ENCODE results near the gene CARD10. TPM values are rescaled to one million over a fixed set of nuclear protein-coding genes. Genes with fewer than 3 reads are reported as not detected.

Gene CARD10
- polyA plus RNA-seq, 1 donor (not counting 4 experiments of a cell fraction or from before 2014, with no cell fraction given): 32.2 TPM

DNA sequence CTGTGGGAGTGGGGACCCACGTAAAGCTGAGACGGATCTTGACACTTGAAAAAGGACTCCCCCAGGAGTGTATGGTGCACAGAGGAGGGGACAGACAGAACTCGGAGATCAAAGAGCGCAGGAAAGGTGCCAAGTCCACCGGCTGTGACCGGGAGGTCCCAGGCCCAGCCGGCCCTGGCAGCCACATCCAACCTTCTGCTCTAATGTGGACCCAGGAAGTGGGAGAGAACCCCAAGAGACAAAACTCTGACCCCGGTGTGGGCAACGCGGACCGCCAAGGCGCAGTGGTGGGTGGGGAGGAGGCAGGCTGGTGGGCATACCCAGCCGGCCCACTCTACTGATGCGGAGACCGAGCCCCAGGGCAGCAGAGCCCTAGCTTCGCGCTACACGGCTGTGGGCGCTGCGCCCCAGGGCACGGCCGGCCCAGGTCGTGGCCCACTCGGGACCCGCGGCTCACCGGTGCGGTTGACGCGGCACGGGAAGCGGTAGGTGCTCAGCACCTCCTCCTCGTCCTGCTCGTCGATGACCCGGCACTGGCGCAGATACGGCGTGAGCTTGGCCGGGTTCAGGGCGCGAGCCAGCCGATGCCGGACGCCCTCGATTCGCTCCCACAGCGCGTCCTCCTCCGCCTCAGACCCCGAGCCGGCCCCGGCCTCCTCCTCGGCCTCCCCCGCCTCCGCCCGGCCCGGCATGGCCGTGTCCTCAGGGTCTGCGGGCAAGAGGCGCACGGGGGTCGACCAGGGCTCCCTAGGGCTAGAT is 527 bp downstream of the CARD10 start:
- Histone ChIP-seq H3K9me1 (ENCODE audit: control insufficient read depth, extremely low read depth, insufficient read depth, low read length) (peaks cover 2% of the 10 kb centered on the region), H3K9me3 (ENCODE audit: control insufficient read depth, low read depth, low read length) (no peaks in the 10 kb centered on the region), H3K27me3 (ENCODE audit: control insufficient read depth, extremely low read depth, insufficient read depth, low read length) (no peaks in the 10 kb centered on the region), H3K9ac (ENCODE audit: control insufficient read depth, extremely low read depth, insufficient read depth, low read length) (peak overlapping the region; percentile 97), H2AFZ (ENCODE audit: control insufficient read depth, low read length) (no peak overlapping the region), H3K4me1 (ENCODE audit: control insufficient read depth, extremely low read depth, insufficient read depth, low read length) (peaks cover 25% of the 10 kb centered on the region), H3K79me2 (ENCODE audit: control insufficient read depth, insufficient read depth, low read length) (peaks cover 50% of the 10 kb centered on the region), H3K4me2 (ENCODE audit: control insufficient read depth, extremely low read depth, insufficient read depth, low read depth, low read length) (peak overlapping the region; percentile 91), H3K27ac (ENCODE audit: control insufficient read depth, insufficient read depth, low read length) (peak overlapping the region; percentile 96), H3K36me3 (ENCODE audit: control insufficient read depth in 2 of 2, extremely low read depth in 1 of 2, insufficient read depth in 2 of 2, low read length in 2 of 2) (peaks cover 15 to 30% of the 10 kb centered on the region in 2 experiments), H4K20me1 (ENCODE audit: control insufficient read depth, extremely low read depth, insufficient read depth, low read length) (no peaks in the 10 kb centered on the region), H3K4me3 (ENCODE audit: control insufficient read depth in 2 of 3, extremely low read depth in 1 of 3, insufficient read depth in 2 of 3, low read depth in 1 of 3, low read length in 3 of 3) (peak overlapping the region; percentile 94 to 100 (median 98))
- DNase-seq (ENCODE audit: low read depth, low spot score): no peak
- no peak for FAIRE-seq
- dilution Hi-C loops (cut with MboI; ENCODE audit: extremely low pct_ligation_motif_present, low sequenced_read_pairs): no loop called here
- TF ChIP-seq, protein P1, sequence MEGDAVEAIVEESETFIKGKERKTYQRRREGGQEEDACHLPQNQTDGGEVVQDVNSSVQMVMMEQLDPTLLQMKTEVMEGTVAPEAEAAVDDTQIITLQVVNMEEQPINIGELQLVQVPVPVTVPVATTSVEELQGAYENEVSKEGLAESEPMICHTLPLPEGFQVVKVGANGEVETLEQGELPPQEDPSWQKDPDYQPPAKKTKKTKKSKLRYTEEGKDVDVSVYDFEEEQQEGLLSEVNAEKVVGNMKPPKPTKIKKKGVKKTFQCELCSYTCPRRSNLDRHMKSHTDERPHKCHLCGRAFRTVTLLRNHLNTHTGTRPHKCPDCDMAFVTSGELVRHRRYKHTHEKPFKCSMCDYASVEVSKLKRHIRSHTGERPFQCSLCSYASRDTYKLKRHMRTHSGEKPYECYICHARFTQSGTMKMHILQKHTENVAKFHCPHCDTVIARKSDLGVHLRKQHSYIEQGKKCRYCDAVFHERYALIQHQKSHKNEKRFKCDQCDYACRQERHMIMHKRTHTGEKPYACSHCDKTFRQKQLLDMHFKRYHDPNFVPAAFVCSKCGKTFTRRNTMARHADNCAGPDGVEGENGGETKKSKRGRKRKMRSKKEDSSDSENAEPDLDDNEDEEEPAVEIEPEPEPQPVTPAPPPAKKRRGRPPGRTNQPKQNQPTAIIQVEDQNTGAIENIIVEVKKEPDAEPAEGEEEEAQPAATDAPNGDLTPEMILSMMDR (optimal IDR thresholded peaks at IDR 0.05 in 1 of 3, IDR thresholded peaks at IDR 0.05 in 1 of 3, conservative IDR thresholded peaks at IDR 0.05 in 1 of 3; ENCODE audit: extremely low read depth in 1 of 3, insufficient read depth in 2 of 3, low read length in 3 of 3): no peak
- no peak for TF ChIP-seq EZH2 (IDR thresholded peaks at IDR 0.05; ENCODE audit: low read length)

DNA sequence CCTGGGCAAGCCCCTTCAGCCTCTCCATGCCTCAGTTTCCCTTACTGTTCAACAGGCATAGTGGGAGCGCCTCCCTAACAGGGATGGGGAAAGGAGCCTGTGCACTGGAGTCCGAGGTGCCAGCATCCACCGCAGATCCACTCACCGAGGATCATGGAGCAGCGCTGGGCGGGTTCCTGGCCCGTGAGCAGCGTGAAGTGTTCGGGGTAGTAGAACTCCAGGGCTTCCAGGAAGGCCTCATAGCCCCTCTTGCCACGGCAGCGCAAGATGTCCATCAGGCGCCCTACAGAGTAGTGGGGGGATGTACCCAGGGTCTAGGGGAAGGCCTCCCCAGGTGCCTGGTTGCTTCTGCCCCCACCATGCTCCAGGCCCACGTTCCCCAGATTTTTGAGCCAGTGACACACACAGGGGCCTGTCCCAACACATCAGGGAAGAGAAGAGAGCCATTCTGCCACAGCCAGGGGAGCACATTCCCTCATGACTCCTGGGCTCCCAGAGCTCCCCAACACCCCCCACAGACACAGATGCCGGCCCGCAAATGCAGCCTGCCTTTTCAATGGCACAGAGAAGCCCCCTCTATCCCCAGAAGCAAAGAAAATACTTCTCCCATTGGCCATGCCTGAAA is 1.3 kb downstream of the CARD10 start:
- Histone ChIP-seq H3K27ac (ENCODE audit: control insufficient read depth, insufficient read depth, low read length) (peak overlapping the region; percentile 96), H3K4me2 (ENCODE audit: control insufficient read depth, extremely low read depth, insufficient read depth, low read depth, low read length) (peak overlapping the region; percentile 91), H3K9me1 (ENCODE audit: control insufficient read depth, extremely low read depth, insufficient read depth, low read length) (peaks cover 2% of the 10 kb centered on the region), H3K36me3 (ENCODE audit: control insufficient read depth in 2 of 2, extremely low read depth in 1 of 2, insufficient read depth in 2 of 2, low read length in 2 of 2) (peaks cover 15 to 34% of the 10 kb centered on the region in 2 experiments), H3K4me1 (ENCODE audit: control insufficient read depth, extremely low read depth, insufficient read depth, low read length) (peaks cover 26% of the 10 kb centered on the region), H3K4me3 (ENCODE audit: control insufficient read depth in 2 of 3, extremely low read depth in 1 of 3, insufficient read depth in 2 of 3, low read depth in 1 of 3, low read length in 3 of 3) (peak overlapping the region; percentile 94 to 100 (median 98)), H3K9ac (ENCODE audit: control insufficient read depth, extremely low read depth, insufficient read depth, low read length) (peak overlapping the region; percentile 97), H4K20me1 (ENCODE audit: control insufficient read depth, extremely low read depth, insufficient read depth, low read length) (no peaks in the 10 kb centered on the region), H3K9me3 (ENCODE audit: control insufficient read depth, low read depth, low read length) (no peaks in the 10 kb centered on the region), H3K27me3 (ENCODE audit: control insufficient read depth, extremely low read depth, insufficient read depth, low read length) (no peaks in the 10 kb centered on the region), H3K79me2 (ENCODE audit: control insufficient read depth, insufficient read depth, low read length) (peaks cover 58% of the 10 kb centered on the region), H2AFZ (ENCODE audit: control insufficient read depth, low read length) (no peak overlapping the region)
- dilution Hi-C loops (cut with MboI; ENCODE audit: extremely low pct_ligation_motif_present, low sequenced_read_pairs): no loop called here
- FAIRE-seq (peak; percentile 80), DNase-seq (ENCODE audit: low read depth, low spot score) (no peak)
- TF ChIP-seq, protein P1 (optimal IDR thresholded peaks at IDR 0.05 in 1 of 3, IDR thresholded peaks at IDR 0.05 in 1 of 3, conservative IDR thresholded peaks at IDR 0.05 in 1 of 3; ENCODE audit: extremely low read depth in 1 of 3, insufficient read depth in 2 of 3, low read length in 3 of 3): no peak
- TF ChIP-seq EZH2 (IDR thresholded peaks at IDR 0.05; ENCODE audit: low read length): no peak

Measured in keratinocyte (primary cell).